Kasumi-1 (cell line): Measurements from ENCODE around the gene TUBD1.

Experiments used
- DNase-seq, 2 experiments: peaks; one replicate each; lab custom pipeline; 2025; lab: John Stamatoyannopoulos, UW

TUBD1 gene

DNA sequence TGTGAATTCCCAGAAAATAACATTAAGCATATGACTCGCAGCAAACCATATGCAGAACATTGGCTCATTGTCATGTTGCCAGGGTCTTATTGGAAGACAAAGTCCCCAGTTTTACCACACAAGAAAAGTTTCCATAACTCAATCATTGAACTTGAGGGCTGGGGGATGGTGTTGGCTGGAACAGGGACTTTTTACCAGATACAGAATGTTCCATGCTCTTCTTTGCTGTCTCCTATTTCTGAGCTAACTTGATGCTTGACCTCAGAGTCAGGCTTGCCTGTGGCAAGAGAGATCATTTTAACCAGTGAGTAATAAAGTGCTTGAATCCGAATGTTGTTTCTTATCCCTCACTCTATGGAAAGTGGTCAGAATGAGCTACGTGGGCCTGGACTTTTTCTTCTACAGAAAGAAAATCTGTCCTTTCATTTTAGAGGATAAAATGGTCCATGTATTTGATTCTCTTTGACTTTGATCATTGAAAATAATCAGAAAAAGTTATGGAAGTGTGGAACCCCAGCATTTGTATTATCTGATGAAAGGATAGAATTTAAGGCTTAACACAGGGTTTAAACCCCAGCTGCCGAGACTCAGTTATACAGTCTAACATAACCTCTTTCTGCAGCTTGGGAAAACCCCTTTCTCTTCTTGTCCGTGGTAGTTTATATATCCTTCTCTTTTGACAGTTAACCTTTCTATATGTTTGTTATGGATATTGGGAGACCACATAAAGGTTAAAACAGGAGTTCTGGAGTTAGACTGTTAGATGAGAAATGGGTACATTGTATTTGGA lies 67.0 kb downstream of the TUBD1 start:
- no peak for DNase-seq

DNA sequence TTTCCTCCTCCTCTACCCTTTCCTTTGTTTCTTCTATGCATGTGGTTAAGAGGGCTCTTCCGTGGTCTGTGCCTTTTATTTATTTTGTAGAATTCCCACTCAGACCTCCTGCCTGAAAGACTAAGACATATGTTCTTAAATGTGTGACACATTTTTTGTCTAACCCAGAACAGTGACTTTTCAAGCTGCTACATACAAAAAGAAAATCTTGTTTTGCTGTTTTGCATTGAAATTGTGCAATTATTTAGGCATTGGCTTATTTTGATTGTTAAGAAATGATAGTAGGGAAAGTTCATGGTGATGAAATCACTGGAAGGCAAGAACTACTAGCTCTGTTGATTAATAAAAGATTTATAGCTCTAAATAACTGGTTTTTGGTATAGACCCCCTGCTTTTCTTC lies 76.8 kb downstream of the TUBD1 start:
- no peak for DNase-seq

DNA sequence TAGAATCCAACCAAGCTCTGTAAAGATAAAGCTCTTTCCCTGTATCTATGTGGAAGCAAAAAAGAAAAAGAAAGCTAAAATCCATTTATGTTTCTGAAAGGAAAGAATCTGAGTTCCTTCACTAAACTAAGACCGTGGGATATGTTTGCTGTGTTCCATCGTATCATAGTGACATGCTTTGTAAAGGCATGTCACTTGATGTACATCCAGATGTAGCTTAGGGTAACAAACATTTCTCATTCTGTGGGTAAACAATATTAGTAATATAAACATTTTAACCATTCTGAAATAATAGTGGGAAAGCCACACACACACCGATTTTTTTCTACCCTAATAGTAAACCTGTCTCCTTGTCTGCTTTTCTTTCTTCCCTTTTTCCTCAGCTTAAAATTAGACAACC lies 78.1 kb downstream of the TUBD1 start:
- DNase-seq: no peak

- DNase-seq: no peak
These were observed 78.5 kb downstream of the TUBD1 start for GRCh38 chr17:59814276-59814675.

- peak; percentile 85 to 90 for DNase-seq
These were observed 80.6 kb downstream of the TUBD1 start for GRCh38 chr17:59812139-59812538.

GRCh38 chr17:59811209-59811608 lies 81.5 kb downstream of the TUBD1 start:
- DNase-seq: no peak

DNA sequence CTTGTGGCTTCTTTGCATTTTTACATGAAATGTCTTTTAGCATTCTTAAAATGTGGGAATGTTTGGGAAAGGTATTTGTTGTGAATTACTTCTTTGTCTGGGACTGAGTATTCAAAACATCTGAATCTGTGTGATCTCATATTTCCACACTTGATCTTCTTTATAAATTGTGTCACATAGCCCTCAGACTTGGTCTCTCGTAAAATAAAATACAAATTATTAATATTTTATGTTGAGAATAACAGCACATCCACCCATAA lies 81.9 kb downstream of the TUBD1 start:
- no peak for DNase-seq
